Activated CD8-positive, alpha-beta memory T cell treated with anti-CD3 and anti-CD28 coated beads for 24 hours (primary cell): ENCODE data around the gene LURAP1L.

Experiments used
- DNase-seq: peaks from one replicate; pipeline ENCODE4 v3.0.0-alpha.2; 2020

LURAP1L gene

GRCh38 chr9:12813960-12814876 is 39.4 kb downstream of the LURAP1L start:
- no peak for DNase-seq

GRCh38 chr9:12814877-12815237 is 40.0 kb downstream of the LURAP1L start:
- DNase-seq: no peak

- DNase-seq: no peak
Measured at GRCh38 chr9:12815888-12816287, 41.1 kb downstream of the LURAP1L start.

GRCh38 chr9:12816656-12817101 is 41.9 kb downstream of the LURAP1L start:
- no peak for DNase-seq

GRCh38 chr9:12817702-12818101 is 42.9 kb downstream of the LURAP1L start:
- no peak for DNase-seq

GRCh38 chr9:12818431-12819000 is 43.7 kb downstream of the LURAP1L start:
- DNase-seq: no peak

- no peak for DNase-seq
Measured at GRCh38 chr9:12819436-12820185, 44.8 kb downstream of the LURAP1L start.

- DNase-seq: no peak
Measured at GRCh38 chr9:12822111-12822510, 47.3 kb downstream of the LURAP1L start.

- no peak for DNase-seq
Measured at GRCh38 chr9:12826924-12827565, 52.2 kb downstream of the LURAP1L start.

GRCh38 chr9:12833701-12834100 is 58.9 kb downstream of the LURAP1L start:
- no peak for DNase-seq

- DNase-seq: no peak
Measured at GRCh38 chr9:12838546-12838945, 63.7 kb downstream of the LURAP1L start.

- no peak for DNase-seq
Measured at GRCh38 chr9:12843735-12844134, 68.9 kb downstream of the LURAP1L start.

GRCh38 chr9:12846035-12846434 is 71.2 kb downstream of the LURAP1L start:
- DNase-seq: no peak

GRCh38 chr9:12847561-12847960 is 72.7 kb downstream of the LURAP1L start:
- no peak for DNase-seq

- DNase-seq: no peak
Measured at GRCh38 chr9:12849486-12850003, 74.7 kb downstream of the LURAP1L start.

GRCh38 chr9:12851341-12852090 is 76.7 kb downstream of the LURAP1L start:
- DNase-seq: no peak

- DNase-seq: no peak
Measured at GRCh38 chr9:12853051-12853450, 78.2 kb downstream of the LURAP1L start.

- DNase-seq: no peak
Measured at GRCh38 chr9:12854221-12854620, 79.4 kb downstream of the LURAP1L start.

GRCh38 chr9:12855066-12855465 is 80.2 kb downstream of the LURAP1L start:
- DNase-seq: no peak

GRCh38 chr9:12856603-12857002 is 81.8 kb downstream of the LURAP1L start:
- no peak for DNase-seq

- no peak for DNase-seq
Measured at GRCh38 chr9:12859704-12860251, 85.0 kb downstream of the LURAP1L start.

- DNase-seq: no peak
Measured at GRCh38 chr9:12860998-12861397, 86.2 kb downstream of the LURAP1L start.
